ENCODE results near the gene PRKAB1. TPM values are rescaled to one million over a fixed set of nuclear protein-coding genes. Genes with fewer than 3 reads are reported as not detected.

PRKAB1 gene
- total and polyA plus RNA-seq, 7 donors: 9.0 to 16.7 (median 11.9) TPM

DNA sequence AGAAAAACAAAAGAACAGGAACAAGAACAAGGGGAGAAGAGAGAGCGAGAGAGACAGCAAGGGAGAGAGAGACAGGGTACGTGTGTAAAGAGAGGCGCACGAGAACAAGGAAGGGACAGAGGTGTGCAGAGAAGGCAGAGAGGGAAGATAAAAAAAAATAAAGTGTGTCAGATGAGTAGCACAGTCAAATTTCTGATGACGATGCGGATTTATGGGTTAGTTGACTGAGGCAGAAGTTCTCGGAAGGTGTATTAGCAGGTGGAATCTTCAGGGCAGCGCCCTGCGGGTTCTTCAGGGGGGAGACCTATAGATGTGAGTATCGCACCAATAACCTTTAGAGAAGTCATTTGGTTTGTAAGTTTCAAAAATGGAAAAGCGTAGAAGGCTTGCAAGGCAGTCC is 44.8 kb downstream of the PRKAB1 start:
- WGBS, 3 donors: 97 to 98% (median 98%) methylated on average over 11 of the region's 11 CpGs
- peaks cover 18% of the 10 kb centered on the region for H3K4me1 ChIP-seq
- H3K4me3 ChIP-seq: no peak overlapping the region
- intact Hi-C loops (cut with DNase I): loop anchor here in 1 of 2 donors (5.0 kb wide), 1 partner anchor 70 kb away; no protein-coding TSS in a partner anchor
- TF ChIP-seq, protein P1, sequence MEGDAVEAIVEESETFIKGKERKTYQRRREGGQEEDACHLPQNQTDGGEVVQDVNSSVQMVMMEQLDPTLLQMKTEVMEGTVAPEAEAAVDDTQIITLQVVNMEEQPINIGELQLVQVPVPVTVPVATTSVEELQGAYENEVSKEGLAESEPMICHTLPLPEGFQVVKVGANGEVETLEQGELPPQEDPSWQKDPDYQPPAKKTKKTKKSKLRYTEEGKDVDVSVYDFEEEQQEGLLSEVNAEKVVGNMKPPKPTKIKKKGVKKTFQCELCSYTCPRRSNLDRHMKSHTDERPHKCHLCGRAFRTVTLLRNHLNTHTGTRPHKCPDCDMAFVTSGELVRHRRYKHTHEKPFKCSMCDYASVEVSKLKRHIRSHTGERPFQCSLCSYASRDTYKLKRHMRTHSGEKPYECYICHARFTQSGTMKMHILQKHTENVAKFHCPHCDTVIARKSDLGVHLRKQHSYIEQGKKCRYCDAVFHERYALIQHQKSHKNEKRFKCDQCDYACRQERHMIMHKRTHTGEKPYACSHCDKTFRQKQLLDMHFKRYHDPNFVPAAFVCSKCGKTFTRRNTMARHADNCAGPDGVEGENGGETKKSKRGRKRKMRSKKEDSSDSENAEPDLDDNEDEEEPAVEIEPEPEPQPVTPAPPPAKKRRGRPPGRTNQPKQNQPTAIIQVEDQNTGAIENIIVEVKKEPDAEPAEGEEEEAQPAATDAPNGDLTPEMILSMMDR (IDR thresholded peaks at IDR 0.05): no peak
- no peaks in the 10 kb centered on the region for H3K9me3 ChIP-seq
- H3K27me3 ChIP-seq (ENCODE audit: insufficient read depth in 3 of 3, low read length in 2 of 3): no peaks in the 10 kb centered on the region
- no peaks in the 10 kb centered on the region for H3K36me3 ChIP-seq (ENCODE audit: insufficient read depth in 1 of 2, low read depth in 1 of 2)
- no peak for DNase-seq
- H3K27ac ChIP-seq: no peak overlapping the region
- no peak for ATAC-seq

DNA sequence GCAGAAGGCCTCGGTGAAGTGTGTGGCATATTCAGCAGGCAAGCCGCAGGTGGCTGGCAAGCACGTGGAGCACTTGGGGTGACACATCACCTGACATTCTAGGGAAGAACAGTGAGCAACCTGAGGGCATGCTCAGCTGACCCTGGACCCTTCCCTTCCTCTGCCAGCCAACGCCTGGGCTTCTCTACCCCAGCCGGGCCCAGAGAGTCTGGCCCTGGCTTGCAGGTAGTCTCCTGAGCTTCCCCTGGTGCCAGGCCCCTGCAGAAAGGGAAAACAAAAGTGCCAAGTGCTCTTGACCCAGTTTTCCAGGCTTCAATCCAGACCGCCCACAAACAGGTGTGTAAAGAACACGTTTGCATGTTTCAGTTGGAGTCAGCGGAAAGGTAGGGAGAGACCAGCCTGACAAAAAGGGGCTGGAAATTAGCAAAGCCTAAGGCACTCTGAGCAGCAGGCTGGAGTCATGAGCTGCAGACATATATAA is 45.7 kb downstream of the PRKAB1 start:
- H3K4me1 ChIP-seq: peaks cover 18% of the 10 kb centered on the region
- H3K27ac ChIP-seq: no peak overlapping the region
- intact Hi-C loops (cut with DNase I): loop anchor here in 1 of 2 donors (5.0 kb wide), 1 partner anchor 69 kb away; no protein-coding TSS in a partner anchor
- peak in 1 of 4 donors; percentile 21 for ATAC-seq
- TF ChIP-seq, protein P1 (IDR thresholded peaks at IDR 0.05): no peak
- 53 to 76% (median 60%) methylated on average over 8 of the region's 8 CpGs for WGBS, 3 donors
- H3K36me3 ChIP-seq (ENCODE audit: insufficient read depth in 1 of 2, low read depth in 1 of 2): no peaks in the 10 kb centered on the region
- H3K9me3 ChIP-seq: no peaks in the 10 kb centered on the region
- no peak overlapping the region for H3K4me3 ChIP-seq
- no peaks in the 10 kb centered on the region for H3K27me3 ChIP-seq (ENCODE audit: insufficient read depth in 3 of 3, low read length in 2 of 3)
- no peak for DNase-seq

DNA sequence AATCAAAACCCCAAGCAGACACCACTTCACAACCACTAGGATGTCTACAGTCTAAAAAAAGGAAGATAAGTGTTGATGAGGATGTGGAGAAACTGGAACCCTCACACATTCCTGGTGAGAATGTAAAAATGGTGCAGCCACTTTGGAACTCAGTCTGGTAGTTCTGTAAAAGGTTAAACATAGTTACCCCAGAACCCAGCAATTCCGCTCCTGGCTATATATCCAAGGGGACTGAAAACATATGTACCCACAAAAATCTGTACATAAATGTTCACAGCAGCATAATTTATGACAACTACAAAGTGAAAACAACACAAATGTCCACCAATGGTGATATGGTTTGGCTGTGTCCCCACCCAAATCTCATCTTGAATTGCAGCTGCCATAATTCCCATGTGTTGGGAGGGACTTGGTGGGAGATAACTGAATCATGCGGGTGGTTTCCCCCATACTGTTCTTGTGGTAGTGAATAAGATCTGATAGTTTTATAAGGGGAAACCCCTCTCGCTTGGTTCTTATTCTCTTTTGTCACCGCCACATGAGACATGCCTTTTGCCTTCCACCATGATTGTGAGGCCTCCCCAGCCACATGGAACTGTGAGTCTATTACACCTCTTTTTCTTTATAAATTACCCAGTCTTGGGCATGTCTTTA is 46.8 kb downstream of the PRKAB1 start:
- TF ChIP-seq, protein P1 (IDR thresholded peaks at IDR 0.05): no peak
- intact Hi-C loops (cut with DNase I): loop anchor here in 1 of 2 donors (5.0 kb wide), 1 partner anchor 68 kb away; no protein-coding TSS in a partner anchor
- Histone ChIP-seq H3K4me1 (peaks cover 18% of the 10 kb centered on the region), H3K27ac (no peak overlapping the region), H3K36me3 (ENCODE audit: insufficient read depth in 1 of 2, low read depth in 1 of 2) (no peaks in the 10 kb centered on the region), H3K27me3 (ENCODE audit: insufficient read depth in 3 of 3, low read length in 2 of 3) (no peaks in the 10 kb centered on the region), H3K9me3 (no peaks in the 10 kb centered on the region), H3K4me3 (no peak overlapping the region)
- ATAC-seq (no peak), DNase-seq (no peak)
- WGBS, 3 donors: 98% methylated on average over 4 of the region's 4 CpGs

DNA sequence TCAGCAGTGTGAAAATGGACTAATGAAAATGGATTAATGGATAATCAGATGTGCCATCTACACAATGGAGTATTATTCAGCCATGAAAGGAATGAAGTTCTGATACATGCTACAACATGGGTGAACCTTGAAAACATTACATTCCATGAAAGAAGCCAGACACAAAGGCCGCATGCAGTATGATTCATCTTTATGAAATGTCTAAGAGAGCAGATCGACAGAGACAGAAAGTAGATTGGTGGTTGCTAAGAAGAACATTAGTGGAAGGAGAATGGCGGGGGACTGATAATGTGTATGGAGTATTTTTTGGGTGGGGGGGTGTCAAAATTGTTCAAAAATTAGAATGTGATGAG is 47.3 kb downstream of the PRKAB1 start:
- no peaks in the 10 kb centered on the region for H3K9me3 ChIP-seq
- no peaks in the 10 kb centered on the region for H3K27me3 ChIP-seq (ENCODE audit: insufficient read depth in 3 of 3, low read length in 2 of 3)
- no peak overlapping the region for H3K4me3 ChIP-seq
- DNase-seq (no peak), ATAC-seq (no peak)
- TF ChIP-seq, protein P1 (IDR thresholded peaks at IDR 0.05): no peak
- intact Hi-C loops (cut with DNase I): no loop called here
- peak overlapping the region; percentile 81 for H3K27ac ChIP-seq
- H3K36me3 ChIP-seq (ENCODE audit: insufficient read depth in 1 of 2, low read depth in 1 of 2): no peaks in the 10 kb centered on the region
- 95 to 97% (median 96%) methylated on average over 3 of the region's 3 CpGs for WGBS, 3 donors
- H3K4me1 ChIP-seq: peaks cover 18% of the 10 kb centered on the region

Measured in psoas muscle (tissue), 8 donors.